Kidney (tissue), 14 donors: ENCODE measurements around the gene PFKFB4. TPM values are rescaled to one million over a fixed set of nuclear protein-coding genes. Genes with fewer than 3 reads are reported as not detected.
A peak's percentile ranks its signal among the peaks of the same experiment; 100 is the strongest.

Source experiments
- DNase-seq, 5 donors: peaks; one replicate each; pipeline ENCODE4 v3.0.0-alpha.2; 2013 to 2020
- FAIRE-seq: peaks from 2 replicates; lab custom pipeline; 2012; peaks lifted over from hg19 to GRCh38; lab: Jason Lieb, UNC
- H3K27ac ChIP-seq, 2 donors: one replicate each; pipeline ENCODE4 v1.7.0; 2013; ENCODE audit warnings: low read depth in 2 of 2, low read length in 2 of 2, inconsistent platforms in 1 of 2
- H3K27me3 ChIP-seq: one replicate; pipeline ENCODE4 v1.7.1; 2013; ENCODE audit warnings: low read length, inconsistent platforms; ENCODE audit not compliant: control insufficient read depth, insufficient read depth
- H3K36me3 ChIP-seq, 3 donors: one replicate each; pipeline versions ENCODE4 v1.7.0 to v1.7.1; 2013; ENCODE audit warnings: low read length in 3 of 3, control low read depth in 1 of 3, inconsistent platforms in 1 of 3; ENCODE audit not compliant: insufficient read depth in 3 of 3, control insufficient read depth in 2 of 3
- H3K4me1 ChIP-seq, 3 donors: one replicate each; pipeline versions ENCODE4 v1.7.0 to v1.7.1; 2013; ENCODE audit warnings: low read length in 3 of 3, inconsistent platforms in 1 of 3, low read depth in 1 of 3; ENCODE audit not compliant: control insufficient read depth in 2 of 3, insufficient read depth in 2 of 3
- H3K4me3 ChIP-seq, 3 donors: one replicate each; pipeline versions ENCODE4 v1.7.0 to v1.8.1; 2013; ENCODE audit warnings: low read length in 3 of 3, control low read depth in 1 of 3, inconsistent platforms in 1 of 3
- H3K9ac ChIP-seq, 3 donors: one replicate each; pipeline versions ENCODE4 v1.7.0 to v1.7.1; 2013; ENCODE audit warnings: low read length in 3 of 3, control low read depth in 1 of 3, inconsistent platforms in 1 of 3
- H3K9me3 ChIP-seq, 3 donors: one replicate each; pipeline versions ENCODE4 v1.7.0 to v1.7.1; 2013; ENCODE audit warnings: low read length in 3 of 3, control low read depth in 1 of 3, inconsistent platforms in 1 of 3; ENCODE audit not compliant: control insufficient read depth in 2 of 3, insufficient read depth in 1 of 3
- CTCF ChIP-seq: IDR thresholded peaks from 3 replicates; pipeline ENCODE4 v1.5.1; 2012; ENCODE audit warnings: mild to moderate bottlenecking, moderate library complexity, borderline replicate concordance; ENCODE audit not compliant: insufficient read depth; ENCODE audit errors: extremely low read depth
- intact Hi-C: fragments of 100-400 bp; cut with DNase I; formaldehyde crosslinking; loops from one replicate; pipeline ENCODE4 v1.11.1; 2022
- polyA plus RNA-seq: library from polyadenylated mRNA; stranded (reverse); fragments of 350-450 nt; fragmentation: Illumina TruSeq; extraction: RNeasy Lipid Tissue Mini Kit (QIAGEN cat#74804); gene quantifications from one replicate; pipeline ENCODE4 v1.2.3, GENCODE V29; 2014; ENCODE audit warnings: low read depth, low replicate concordance; ENCODE audit not compliant: insufficient read depth
- total RNA-seq: library from RNA; stranded (reverse); fragmentation: NEBNext Ultra II Directional; extraction: Animal tissue kit (Norgen Biotek cat#: 25700); gene quantifications from one replicate; pipeline ENCODE4 v1.2.1, GENCODE V29; 2021
- donor health status: control.
- donor health status: control.
- donor health status: control.
- donor health status: control.
- donor health status: control.
- donor health status: DM: yes; HTN: yes; CAD: no.
- donor health status: Normal renal cell carcinoma (clear cell type).

PFKFB4 gene
- total and polyA plus RNA-seq, 2 donors from 2014 or later = 2.1 to 4.6 TPM

- intact Hi-C loops = no loop called here
- Histone ChIP-seq H3K4me1 (peaks cover 0 to 28% (median 2%) of the 10 kb centered on the region in 3 donors), H3K9ac (no peak overlapping the region), H3K4me3 (no peak overlapping the region), H3K27me3 (no peaks in the 10 kb centered on the region), H3K36me3 (no peaks in the 10 kb centered on the region), H3K9me3 (no peaks in the 10 kb centered on the region), H3K27ac (no peak overlapping the region)
- TF ChIP-seq CTCF = no peak
- FAIRE-seq (no peak), DNase-seq (peak in 1 of 5 donors; percentile 67)
Observed at GRCh38 chr3:48558493-48559134, 2.0 kb upstream of the PFKFB4 start.

- peak overlapping the region in 1 of 3 donors; percentile 26 for H3K9ac ChIP-seq
- H3K27ac ChIP-seq = no peak overlapping the region
- H3K36me3 ChIP-seq = no peaks in the 10 kb centered on the region
- no peak for DNase-seq
- FAIRE-seq = no peak
- no peaks in the 10 kb centered on the region for H3K27me3 ChIP-seq
- TF ChIP-seq CTCF = no peak
- H3K4me1 ChIP-seq = peaks cover 0 to 25% (median 2%) of the 10 kb centered on the region in 3 donors
- peak overlapping the region; percentile 53 to 58 (median 58) for H3K4me3 ChIP-seq
- no peaks in the 10 kb centered on the region for H3K9me3 ChIP-seq
- intact Hi-C loops = no loop called here
Observed at GRCh38 chr3:48555949-48556795, 431 bp downstream of the PFKFB4 start.

GRCh38 chr3:48555231-48555948 lies 1.2 kb downstream of the PFKFB4 start:
- intact Hi-C loops = no loop called here
- peak overlapping the region in 1 of 3 donors; percentile 4 for H3K9ac ChIP-seq
- peaks cover 0 to 18% (median under 1%) of the 10 kb centered on the region in 3 donors for H3K4me1 ChIP-seq
- no peaks in the 10 kb centered on the region for H3K27me3 ChIP-seq
- TF ChIP-seq CTCF = no peak
- no peaks in the 10 kb centered on the region for H3K36me3 ChIP-seq
- H3K27ac ChIP-seq = no peak overlapping the region
- no peak for DNase-seq
- FAIRE-seq = no peak
- H3K4me3 ChIP-seq = no peak overlapping the region
- H3K9me3 ChIP-seq = no peaks in the 10 kb centered on the region
